Epithelial cell of proximal tubule (primary cell): ENCODE data around the gene EMC9. TPM values are rescaled to one million over a fixed set of nuclear protein-coding genes. Genes with fewer than 3 reads are reported as not detected.

Source experiments
- DNase-seq: peaks from one replicate; pipeline ENCODE4 v3.0.0-alpha.2; 2011; ENCODE audit warnings: low read depth
- H3K4me3 ChIP-seq: 2 replicates; pipeline ENCODE4 v1.5.1; 2011; ENCODE audit warnings: low read depth, mild to moderate bottlenecking, low read length
- CTCF ChIP-seq: conservative IDR thresholded peaks from 2 replicates; pipeline ENCODE4 v1.5.1; 2012; ENCODE audit warnings: low read depth, mild to moderate bottlenecking, low read length
- total RNA-seq: library from RNA; depleted of rRNA; stranded (reverse); fragments of >200 nt; gene quantifications from 2 replicates; pipeline ENCODE4 v1.2.3, GENCODE V29; 2015

Gene EMC9
- total RNA-seq, 1 donor from 2014 or later: 22.3 TPM

GRCh38 chr14:24135834-24136683 is 5.3 kb downstream of the EMC9 start, which contains the start of gene PSME1:
Gene PSME1, plus strand, starts transcription at chr14:24136194. Its CDS starts 69 bp downstream, at chr14:24136263.
- H3K4me3 ChIP-seq: peak within 1 kb of the TSS; percentile 95
- TF ChIP-seq CTCF: no peak
- no peak for DNase-seq

GRCh38 chr14:24135584-24135833 is 5.9 kb downstream of the EMC9 start:
- no peak for DNase-seq
- H3K4me3 ChIP-seq: peak overlapping the region; percentile 95
- TF ChIP-seq CTCF: no peak

GRCh38 chr14:24133735-24134134 is 7.7 kb downstream of the EMC9 start:
- DNase-seq: no peak
- no peak for TF ChIP-seq CTCF
- no peak overlapping the region for H3K4me3 ChIP-seq

GRCh38 chr14:24132976-24133375 is 8.4 kb downstream of the EMC9 start:
- no peak overlapping the region for H3K4me3 ChIP-seq
- no peak for DNase-seq
- no peak for TF ChIP-seq CTCF

- no peak for TF ChIP-seq CTCF
- no peak for DNase-seq
- H3K4me3 ChIP-seq: no peak overlapping the region
These were observed 9.2 kb downstream of the EMC9 start for GRCh38 chr14:24132061-24132685.

- H3K4me3 ChIP-seq: no peak overlapping the region
- TF ChIP-seq CTCF: no peak
- DNase-seq: no peak
These were observed 9.8 kb downstream of the EMC9 start for GRCh38 chr14:24131549-24131966.
